ENCODE measurements around the gene TLK1.
"Not testable (repeated sequence)": the region's sequence is repeated elsewhere in the genome, so short reads cannot be mapped to it uniquely, and the experiment has no call there.

- not testable (repeated sequence) for TF ChIP-seq CTCF (conservative IDR thresholded peaks at IDR 0.05; ENCODE audit: low read depth, low read length); MAZ (IDR thresholded peaks at IDR 0.05; ENCODE audit: borderline replicate concordance, low read depth, low read length); POLR2A (IDR thresholded peaks at IDR 0.05; ENCODE audit: low read depth, low read length); BHLHE40 (IDR thresholded peaks at IDR 0.05; ENCODE audit: low read depth, low read length); FOS (IDR thresholded peaks at IDR 0.05; ENCODE audit: low read depth, low read length); RAD21 (IDR thresholded peaks at IDR 0.05; ENCODE audit: low read length); CEBPB (IDR thresholded peaks at IDR 0.05; ENCODE audit: low read depth, low read length); MAFK (IDR thresholded peaks at IDR 0.05; ENCODE audit: low read depth, low read length); MXI1 (IDR thresholded peaks at IDR 0.05; ENCODE audit: borderline replicate concordance, low read depth, low read length); ELK1 (IDR thresholded peaks at IDR 0.05; ENCODE audit: borderline replicate concordance, low read depth, low read length); RFX5 (IDR thresholded peaks at IDR 0.05; ENCODE audit: low read depth, low read length); RCOR1 (IDR thresholded peaks at IDR 0.05; ENCODE audit: insufficient replicate concordance, low read length); USF2 (IDR thresholded peaks at IDR 0.05; ENCODE audit: low read depth, low read length)
These were observed 69.2 kb downstream of the TLK1 start for GRCh38 chr2:171091517-171091916.
